Epithelial cell of prostate (primary cell): ENCODE data around the gene GPR137C.
"Not testable (repeated sequence)": the region's sequence is repeated elsewhere in the genome, so short reads cannot be mapped to it uniquely, and the experiment has no call there.

ENCODE experiments used
- DNase-seq: peaks from one replicate; pipeline ENCODE4 v3.0.0-alpha.2; 2011; ENCODE audit warnings: low read depth, low spot score
- H3K27ac ChIP-seq: fragments of 450-650 bp; 2 replicates; pipeline ENCODE4 v1.5.1; 2017; ENCODE audit warnings: mild to moderate bottlenecking

Gene GPR137C

GRCh38 chr14:52558688-52559087 lies 6.1 kb downstream of the GPR137C start:
- no peak for DNase-seq
- no peak overlapping the region for H3K27ac ChIP-seq

GRCh38 chr14:52563120-52563519 lies 10.5 kb downstream of the GPR137C start:
- H3K27ac ChIP-seq, result no peak overlapping the region
- no peak for DNase-seq

GRCh38 chr14:52568454-52568853 lies 15.8 kb downstream of the GPR137C start:
- H3K27ac ChIP-seq, DNase-seq: not testable (repeated sequence)

- H3K27ac ChIP-seq, result no peak overlapping the region
- no peak for DNase-seq
Measured at GRCh38 chr14:52575858-52576257, 23.2 kb downstream of the GPR137C start.

- no peak overlapping the region for H3K27ac ChIP-seq
- no peak for DNase-seq
Measured at GRCh38 chr14:52583544-52583943, 30.9 kb downstream of the GPR137C start.

- H3K27ac ChIP-seq, result no peak overlapping the region
- DNase-seq, result no peak
Measured at GRCh38 chr14:52589646-52590045, 37.0 kb downstream of the GPR137C start.

GRCh38 chr14:52590318-52590717 lies 37.7 kb downstream of the GPR137C start:
- H3K27ac ChIP-seq, result no peak overlapping the region
- DNase-seq, result no peak

- no peak for DNase-seq
Measured at GRCh38 chr14:52596320-52596719, 43.7 kb downstream of the GPR137C start.

GRCh38 chr14:52596861-52597260 lies 44.2 kb downstream of the GPR137C start:
- DNase-seq, result peak; percentile 12
- no peak overlapping the region for H3K27ac ChIP-seq

More at GRCh38 chr14:52596320-52596719, 43.7 kb downstream of the GPR137C start:
- no peak overlapping the region for H3K27ac ChIP-seq

- no peak for DNase-seq
- no peak overlapping the region for H3K27ac ChIP-seq
Measured at GRCh38 chr14:52598568-52598967, 45.9 kb downstream of the GPR137C start.

- no peak for DNase-seq
- no peak overlapping the region for H3K27ac ChIP-seq
Measured at GRCh38 chr14:52599974-52600373, 47.3 kb downstream of the GPR137C start.

- no peak overlapping the region for H3K27ac ChIP-seq
- DNase-seq, result no peak
Measured at GRCh38 chr14:52602131-52602530, 49.5 kb downstream of the GPR137C start.

- no peak for DNase-seq
Measured at GRCh38 chr14:52607061-52607460, 54.4 kb downstream of the GPR137C start.

GRCh38 chr14:52609445-52610044 lies 56.9 kb downstream of the GPR137C start:
- no peak overlapping the region for H3K27ac ChIP-seq
- no peak for DNase-seq

More at GRCh38 chr14:52607061-52607460, 54.4 kb downstream of the GPR137C start:
- H3K27ac ChIP-seq, result no peak overlapping the region

GRCh38 chr14:52610187-52610586 lies 57.6 kb downstream of the GPR137C start:
- no peak overlapping the region for H3K27ac ChIP-seq
- DNase-seq, result no peak

GRCh38 chr14:52618602-52619001 lies 66.0 kb downstream of the GPR137C start:
- no peak for DNase-seq
- no peak overlapping the region for H3K27ac ChIP-seq

GRCh38 chr14:52619687-52620086 lies 67.1 kb downstream of the GPR137C start:
- no peak overlapping the region for H3K27ac ChIP-seq
- DNase-seq, result no peak

GRCh38 chr14:52640137-52640536 lies 87.5 kb downstream of the GPR137C start:
- no peak for DNase-seq
- H3K27ac ChIP-seq, result no peak overlapping the region

- no peak for DNase-seq
- H3K27ac ChIP-seq, result no peak overlapping the region
Measured at GRCh38 chr14:52641745-52642144, 89.1 kb downstream of the GPR137C start.

GRCh38 chr14:52649511-52649910 lies 96.9 kb downstream of the GPR137C start:
- H3K27ac ChIP-seq, result no peak overlapping the region
- DNase-seq, result no peak

- no peak for DNase-seq
- no peak overlapping the region for H3K27ac ChIP-seq
Measured at GRCh38 chr14:52650774-52651173, 98.1 kb downstream of the GPR137C start.

- H3K27ac ChIP-seq, result no peak overlapping the region
- no peak for DNase-seq
Measured at GRCh38 chr14:52656905-52657304, 104.3 kb downstream of the GPR137C start.

GRCh38 chr14:52660325-52660724 lies 107.7 kb downstream of the GPR137C start:
- no peak overlapping the region for H3K27ac ChIP-seq
- DNase-seq, result no peak
